Keratinocyte (primary cell): ENCODE results near the gene BLOC1S4. TPM values are rescaled to one million over a fixed set of nuclear protein-coding genes. Genes with fewer than 3 reads are reported as not detected.

Source experiments
- DNase-seq: peaks from one replicate; pipeline ENCODE4 v3.0.0-alpha.2; 2011; ENCODE audit warnings: low read depth, missing footprints, low spot score
- FAIRE-seq: peaks from 2 replicates; lab custom pipeline; 2011; peaks lifted over from hg19 to GRCh38; lab: Jason Lieb, UNC
- H2AFZ ChIP-seq: 2 replicates; pipeline ENCODE4 v1.6.0; 2012; ENCODE audit warnings: low read length, control low read depth, inconsistent platforms; ENCODE audit not compliant: control insufficient read depth
- H3K27ac ChIP-seq: 2 replicates; pipeline ENCODE4 v1.5.1; 2011; ENCODE audit warnings: low read length; ENCODE audit not compliant: control insufficient read depth, insufficient read depth
- H3K27me3 ChIP-seq: 3 replicates; pipeline ENCODE4 v1.6.0; 2011; ENCODE audit warnings: low read length; ENCODE audit not compliant: control insufficient read depth, insufficient read depth; ENCODE audit errors: extremely low read depth
- H3K36me3 ChIP-seq, 2 experiments: 2 replicates in 1 of 2; 3 replicates in 1 of 2; pipeline ENCODE4 v1.5.1; 2011; ENCODE audit warnings: low read length in 2 of 2, mild to moderate bottlenecking in 1 of 2; ENCODE audit not compliant: control insufficient read depth in 2 of 2, insufficient read depth in 2 of 2; ENCODE audit errors: extremely low read depth in 1 of 2
- H3K4me1 ChIP-seq: 3 replicates; pipeline ENCODE4 v1.5.1; 2011; ENCODE audit warnings: low read length; ENCODE audit not compliant: control insufficient read depth, insufficient read depth; ENCODE audit errors: extremely low read depth
- H3K4me2 ChIP-seq: 3 replicates; pipeline ENCODE4 v1.6.0; 2011; ENCODE audit warnings: low read depth, low read length; ENCODE audit not compliant: control insufficient read depth, insufficient read depth; ENCODE audit errors: extremely low read depth
- H3K4me3 ChIP-seq, 3 experiments: fragments of 200-600 bp in 1 of 3; sonication (generic) in 1 of 3; 2 replicates in 2 of 3; 3 replicates in 1 of 3; pipeline ENCODE4 v1.5.1; 2011 to 2016; ENCODE audit warnings: low read length in 3 of 3, mild to moderate bottlenecking in 3 of 3, control low read depth in 2 of 3, inconsistent platforms in 1 of 3, low read depth in 1 of 3, mixed read lengths in 1 of 3, mixed run types in 1 of 3, moderate library complexity in 1 of 3; ENCODE audit not compliant: control insufficient read depth in 2 of 3, insufficient read depth in 2 of 3; ENCODE audit errors: extremely low read depth in 1 of 3
- H3K79me2 ChIP-seq: 2 replicates; pipeline ENCODE4 v1.6.0; 2012; ENCODE audit warnings: low read length; ENCODE audit not compliant: control insufficient read depth, insufficient read depth
- H3K9ac ChIP-seq: 3 replicates; pipeline ENCODE4 v1.6.0; 2011; ENCODE audit warnings: low read length; ENCODE audit not compliant: control insufficient read depth, insufficient read depth; ENCODE audit errors: extremely low read depth
- H3K9me1 ChIP-seq: 3 replicates; pipeline ENCODE4 v1.6.0; 2011; ENCODE audit warnings: low read length; ENCODE audit not compliant: control insufficient read depth, insufficient read depth; ENCODE audit errors: extremely low read depth
- H3K9me3 ChIP-seq: 2 replicates; pipeline ENCODE4 v1.5.1; 2012; ENCODE audit warnings: low read depth, low read length; ENCODE audit not compliant: control insufficient read depth
- H4K20me1 ChIP-seq: 3 replicates; pipeline ENCODE4 v1.6.0; 2011; ENCODE audit warnings: low read length; ENCODE audit not compliant: control insufficient read depth, insufficient read depth; ENCODE audit errors: extremely low read depth
- CTCF ChIP-seq, 3 experiments: IDR thresholded peaks in 1 of 3; conservative IDR thresholded peaks in 1 of 3; optimal IDR thresholded peaks in 1 of 3; 2 replicates in 2 of 3; 3 replicates in 1 of 3; pipeline versions ENCODE3 to v1.5.1; 2011; ENCODE audit warnings: low read length in 3 of 3, mild to moderate bottlenecking in 3 of 3, moderate library complexity in 2 of 3, control low read depth in 1 of 3, inconsistent platforms in 1 of 3; ENCODE audit not compliant: insufficient read depth in 2 of 3; ENCODE audit errors: extremely low read depth in 1 of 3
- EZH2 ChIP-seq: IDR thresholded peaks from one replicate; pipeline ENCODE4 v1.6.1; 2012; ENCODE audit warnings: inconsistent platforms, mild to moderate bottlenecking, low read length, moderate library complexity
- dilution Hi-C: fragments of 300-500 bp; cut with MboI; formaldehyde crosslinking; loops from one replicate; pipeline ENCODE4 v1.7.0; 2020; ENCODE audit warnings: low sequenced_read_pairs; ENCODE audit not compliant: extremely low pct_ligation_motif_present
- polyA plus RNA-seq, 5 experiments: library from polyadenylated mRNA; depleted of rRNA in 3 of 5; stranded (reverse) in 3 of 5; stranded (forward) in 1 of 5; unstranded in 1 of 5; fragments of >200 nt; gene quantifications; 1 replicate in 1 of 5; 2 replicates in 3 of 5; 3 replicates in 1 of 5; pipeline versions ENCODE4 v1.2.1 to v1.2.3, GENCODE V29; 2011 to 2012; ENCODE audit warnings: missing spikeins in 2 of 5, low read depth in 1 of 5, low replicate concordance in 1 of 5

The BLOC1S4 gene
- polyA plus RNA-seq, 1 donor (not counting 4 experiments of a cell fraction or from before 2014, with no cell fraction given) = 11.7 TPM

- no peak overlapping the region for H3K9ac ChIP-seq
- no peaks in the 10 kb centered on the region for H3K79me2 ChIP-seq
- no peaks in the 10 kb centered on the region for H4K20me1 ChIP-seq
- H3K4me3 ChIP-seq = no peak overlapping the region
- peaks cover 3% of the 10 kb centered on the region for H3K27me3 ChIP-seq
- DNase-seq (no peak), FAIRE-seq (no peak)
- no peaks in the 10 kb centered on the region for H3K4me1 ChIP-seq
- dilution Hi-C loops = no loop called here
- H3K9me3 ChIP-seq = no peaks in the 10 kb centered on the region
- H3K36me3 ChIP-seq = no peaks in the 10 kb centered on the region
- H3K4me2 ChIP-seq = no peak overlapping the region
- no peaks in the 10 kb centered on the region for H3K9me1 ChIP-seq
- H2AFZ ChIP-seq = no peak overlapping the region
- no peak overlapping the region for H3K27ac ChIP-seq
- TF ChIP-seq CTCF (optimal IDR thresholded peaks at IDR 0.05 in 1 of 3, IDR thresholded peaks at IDR 0.05 in 1 of 3, conservative IDR thresholded peaks at IDR 0.05 in 1 of 3; ENCODE audit: extremely low read depth in 1 of 3, insufficient read depth in 2 of 3, low read length in 3 of 3) = no peak
- no peak for TF ChIP-seq EZH2
Observed at GRCh38 chr4:6740347-6740746, 24.4 kb downstream of the BLOC1S4 start.

GRCh38 chr4:6742507-6742906 lies 26.5 kb downstream of the BLOC1S4 start:
- Histone ChIP-seq H2AFZ (no peak overlapping the region), H3K9me3 (no peaks in the 10 kb centered on the region), H3K9me1 (no peaks in the 10 kb centered on the region), H3K36me3 (no peaks in the 10 kb centered on the region), H3K79me2 (no peaks in the 10 kb centered on the region), H3K27ac (no peak overlapping the region), H4K20me1 (no peaks in the 10 kb centered on the region), H3K4me1 (peaks cover under 1% of the 10 kb centered on the region), H3K4me2 (no peak overlapping the region), H3K9ac (no peak overlapping the region), H3K27me3 (peaks cover 11% of the 10 kb centered on the region), H3K4me3 (no peak overlapping the region)
- FAIRE-seq (no peak), DNase-seq (no peak)
- dilution Hi-C loops = no loop called here
- no peak for TF ChIP-seq CTCF (optimal IDR thresholded peaks at IDR 0.05 in 1 of 3, IDR thresholded peaks at IDR 0.05 in 1 of 3, conservative IDR thresholded peaks at IDR 0.05 in 1 of 3; ENCODE audit: extremely low read depth in 1 of 3, insufficient read depth in 2 of 3, low read length in 3 of 3)
- no peak for TF ChIP-seq EZH2
